NCI-H1694 treated with DMSO at 0.1 percent for 48 hours (cell line): Measurements from ENCODE around the gene CCNF.

Source experiments
- DNase-seq: peaks from one replicate; lab custom pipeline; 2025; lab: John Stamatoyannopoulos, UW

The CCNF gene

GRCh38 chr16:2501946-2502895 lies 73.0 kb downstream of the CCNF start:
- no peak for DNase-seq

GRCh38 chr16:2505695-2506094 lies 76.4 kb downstream of the CCNF start:
- no peak for DNase-seq

- DNase-seq = no peak
Observed at GRCh38 chr16:2507052-2507659, 77.9 kb downstream of the CCNF start.

GRCh38 chr16:2507665-2508064 lies 78.4 kb downstream of the CCNF start:
- no peak for DNase-seq
